H1 (cell line): ENCODE data around the gene NSL1. TPM values are rescaled to one million over a fixed set of nuclear protein-coding genes. Genes with fewer than 3 reads are reported as not detected.

Experiments used
- BRCA1 ChIP-seq: IDR thresholded peaks from 2 replicates; pipeline ENCODE4 v1.6.1; 2012; ENCODE audit warnings: low read depth, low read length, improper control_type of control experiment
- RAD21 ChIP-seq, 2 experiments: IDR thresholded peaks in 1 of 2; conservative IDR thresholded peaks in 1 of 2; 2 replicates each; pipeline ENCODE4 v1.6.1; 2011; ENCODE audit warnings: low read depth in 2 of 2, low read length in 2 of 2, improper control_type of control experiment in 1 of 2, inconsistent platforms in 1 of 2, mild to moderate bottlenecking in 1 of 2, moderate library complexity in 1 of 2
- polyA plus RNA-seq, 7 experiments: library from polyadenylated mRNA; depleted of rRNA in 3 of 7; stranded (reverse) in 5 of 7; unstranded in 2 of 7; fragments of >200 nt in 5 of 7; fragments of 200-250 nt in 2 of 7; gene quantifications; 1 replicate in 5 of 7; 2 replicates in 1 of 7; 4 replicates in 1 of 7; pipeline versions ENCODE4 v1.2.1 to v1.2.3, GENCODE V29; 2011 to 2013; ENCODE audit warnings: missing spikeins in 2 of 7, mixed read lengths in 2 of 7
- total RNA-seq: library from RNA; stranded (reverse); fragmentation: NEBNext Ultra II Directional; extraction: Animal tissue kit (Norgen Biotek cat#: 25700); gene quantifications from 2 replicates; pipeline ENCODE4 v1.2.1, GENCODE V29; 2021

Gene NSL1
- total and polyA plus RNA-seq, 2 of the 8 experiments (the other 6 are each of a cell fraction or from before 2014, with no cell fraction given) = 25.4 to 51.7 TPM

DNA sequence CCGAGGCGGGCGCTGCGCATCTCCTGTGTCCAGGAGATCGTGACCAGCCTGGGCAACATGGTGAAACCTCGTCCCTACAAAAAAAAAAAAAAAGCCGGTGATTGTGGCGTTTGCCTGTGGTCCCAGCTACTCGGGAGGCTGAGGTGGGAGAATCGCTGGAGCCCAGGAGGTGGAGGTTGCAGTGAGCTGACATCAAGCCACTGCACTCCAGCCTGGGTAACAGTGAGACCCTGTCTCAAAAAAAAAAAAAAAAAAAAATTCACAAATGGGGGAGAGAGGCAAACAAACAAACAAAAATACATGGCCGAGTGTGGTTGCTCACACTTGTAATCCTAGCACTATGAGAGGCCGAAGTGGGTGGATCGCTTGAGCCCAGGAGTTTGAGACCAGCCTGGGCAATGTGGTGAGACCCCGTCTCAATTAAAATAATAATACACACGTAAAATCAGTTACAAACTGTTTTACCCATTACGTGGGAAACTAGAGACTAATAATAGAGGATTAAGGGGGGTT lies 875 bp upstream of the NSL1 start (continued):
- TF ChIP-seq RAD21 (IDR thresholded peaks at IDR 0.05 in 1 of 2, conservative IDR thresholded peaks at IDR 0.05 in 1 of 2; ENCODE audit: low read depth in 2 of 2, low read length in 2 of 2) (no peak), BRCA1 (no peak)
